ENCODE measurements around the gene PBX3. TPM values are rescaled to one million over a fixed set of nuclear protein-coding genes. Genes with fewer than 3 reads are reported as not detected.

PBX3 gene
- total RNA-seq, 4 donors from 2014 or later = 14.1 to 31.1 (median 21.6) TPM

DNA sequence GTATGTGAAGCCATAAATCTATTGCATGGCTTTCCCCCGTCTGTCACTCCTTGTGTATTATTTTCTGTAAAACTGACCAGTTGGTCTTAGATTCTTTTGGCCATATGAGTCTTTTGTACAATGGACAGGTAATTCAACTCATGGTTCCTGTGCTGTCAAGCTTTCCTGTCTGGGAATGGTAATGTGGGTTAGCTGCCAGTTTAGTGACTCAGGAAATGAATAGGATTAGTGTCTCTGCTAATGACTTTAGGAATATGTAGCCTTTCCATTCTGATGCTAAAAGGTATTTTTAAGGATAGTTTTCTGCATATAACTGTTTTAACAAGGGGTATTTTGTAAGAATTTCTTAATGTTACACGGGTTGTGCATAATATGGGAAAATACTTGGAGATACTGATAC lies 182.7 kb downstream of the PBX3 start:
- WGBS, 2 donors = 77 to 83% methylated on average over 2 of the region's 2 CpGs
- TF ChIP-seq, protein P1, sequence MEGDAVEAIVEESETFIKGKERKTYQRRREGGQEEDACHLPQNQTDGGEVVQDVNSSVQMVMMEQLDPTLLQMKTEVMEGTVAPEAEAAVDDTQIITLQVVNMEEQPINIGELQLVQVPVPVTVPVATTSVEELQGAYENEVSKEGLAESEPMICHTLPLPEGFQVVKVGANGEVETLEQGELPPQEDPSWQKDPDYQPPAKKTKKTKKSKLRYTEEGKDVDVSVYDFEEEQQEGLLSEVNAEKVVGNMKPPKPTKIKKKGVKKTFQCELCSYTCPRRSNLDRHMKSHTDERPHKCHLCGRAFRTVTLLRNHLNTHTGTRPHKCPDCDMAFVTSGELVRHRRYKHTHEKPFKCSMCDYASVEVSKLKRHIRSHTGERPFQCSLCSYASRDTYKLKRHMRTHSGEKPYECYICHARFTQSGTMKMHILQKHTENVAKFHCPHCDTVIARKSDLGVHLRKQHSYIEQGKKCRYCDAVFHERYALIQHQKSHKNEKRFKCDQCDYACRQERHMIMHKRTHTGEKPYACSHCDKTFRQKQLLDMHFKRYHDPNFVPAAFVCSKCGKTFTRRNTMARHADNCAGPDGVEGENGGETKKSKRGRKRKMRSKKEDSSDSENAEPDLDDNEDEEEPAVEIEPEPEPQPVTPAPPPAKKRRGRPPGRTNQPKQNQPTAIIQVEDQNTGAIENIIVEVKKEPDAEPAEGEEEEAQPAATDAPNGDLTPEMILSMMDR (IDR thresholded peaks at IDR 0.05) = no peak
- TF ChIP-seq POLR2A (IDR thresholded peaks at IDR 0.05) = no peak
- H3K4me3 ChIP-seq (ENCODE audit: low read depth, poor library complexity, severe bottlenecking) = no peak overlapping the region
- no peak for DNase-seq (ENCODE audit: low spot score in 2 of 2)
- intact Hi-C loops (cut with DNase I; ENCODE audit: low total_unique reads) = no loop called here

GRCh38 chr9:125931211-125931610 lies 184.0 kb downstream of the PBX3 start:
- intact Hi-C loops (cut with DNase I; ENCODE audit: low total_unique reads) = no loop called here
- TF ChIP-seq POLR2A (IDR thresholded peaks at IDR 0.05) = no peak
- TF ChIP-seq, protein P1 (IDR thresholded peaks at IDR 0.05) = no peak
- WGBS, 2 donors = 89 to 93% methylated on average over 4 of the region's 4 CpGs
- no peak for DNase-seq (ENCODE audit: low spot score in 2 of 2)
- H3K4me3 ChIP-seq (ENCODE audit: low read depth, poor library complexity, severe bottlenecking) = no peak overlapping the region

DNA sequence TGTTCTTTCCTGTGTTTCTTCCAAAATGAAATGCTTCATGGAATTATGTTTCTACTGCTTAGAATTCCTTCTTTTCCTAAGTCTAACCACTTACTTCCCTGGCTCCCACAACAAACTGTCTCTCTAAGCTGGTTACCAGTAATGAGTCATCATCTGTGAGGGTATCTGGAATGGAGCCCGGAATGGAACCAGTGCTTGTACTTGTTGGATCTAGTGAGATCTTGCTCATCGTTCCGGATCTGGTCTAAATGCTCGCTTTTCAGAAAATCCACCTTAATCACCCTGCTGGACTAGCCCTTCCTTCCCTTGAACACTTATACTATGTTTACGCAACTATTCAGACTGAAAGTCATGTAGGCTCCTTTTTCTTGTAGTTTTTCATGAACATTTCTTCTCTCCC lies 184.8 kb downstream of the PBX3 start:
- intact Hi-C loops (cut with DNase I; ENCODE audit: low total_unique reads) = no loop called here
- DNase-seq (ENCODE audit: low spot score in 2 of 2) = peak in 1 of 2 donors; percentile 42
- WGBS, 2 donors = 31 to 41% methylated on average over 5 of the region's 5 CpGs
- no peak for TF ChIP-seq POLR2A (IDR thresholded peaks at IDR 0.05)
- TF ChIP-seq, protein P1 (IDR thresholded peaks at IDR 0.05) = no peak
- no peak overlapping the region for H3K4me3 ChIP-seq (ENCODE audit: low read depth, poor library complexity, severe bottlenecking)

GRCh38 chr9:125932746-125933455 lies 185.7 kb downstream of the PBX3 start:
- no peak overlapping the region for H3K4me3 ChIP-seq (ENCODE audit: low read depth, poor library complexity, severe bottlenecking)
- WGBS, 2 donors = 63 to 67% methylated on average over 5 of the region's 5 CpGs
- no peak for DNase-seq (ENCODE audit: low spot score in 2 of 2)
- TF ChIP-seq, protein P1 (IDR thresholded peaks at IDR 0.05) = no peak
- TF ChIP-seq POLR2A (IDR thresholded peaks at IDR 0.05) = no peak
- intact Hi-C loops (cut with DNase I; ENCODE audit: low total_unique reads) = no loop called here

- H3K4me3 ChIP-seq (ENCODE audit: low read depth, poor library complexity, severe bottlenecking) = no peak overlapping the region
- no peak for DNase-seq (ENCODE audit: low spot score in 2 of 2)
- WGBS, 2 donors = 81 to 83% methylated on average over 3 of the region's 3 CpGs
- TF ChIP-seq POLR2A (IDR thresholded peaks at IDR 0.05) = no peak
- TF ChIP-seq, protein P1 (IDR thresholded peaks at IDR 0.05) = no peak
- intact Hi-C loops (cut with DNase I; ENCODE audit: low total_unique reads) = no loop called here
Observed at GRCh38 chr9:125942125-125942524, 195.0 kb downstream of the PBX3 start.

DNA sequence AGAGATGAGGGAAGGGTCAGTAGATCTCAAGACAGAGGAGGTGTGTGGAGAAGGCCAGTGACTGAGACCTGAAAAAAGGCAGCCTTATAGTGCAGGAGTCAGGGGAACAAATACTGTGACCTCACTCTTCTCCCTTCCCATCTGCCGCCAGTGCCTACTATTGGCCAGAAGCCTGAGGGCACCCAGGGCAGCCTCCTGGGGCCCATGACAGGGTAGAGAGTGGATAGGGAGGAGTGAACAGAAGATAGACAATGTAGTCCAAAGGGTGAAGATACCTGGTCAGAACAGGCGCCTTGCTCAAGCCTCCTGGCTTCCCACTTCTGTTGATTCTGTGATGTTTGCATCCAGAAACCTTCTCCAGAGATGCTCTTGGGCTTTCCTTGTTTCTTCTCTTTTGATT lies 196.7 kb downstream of the PBX3 start:
- DNase-seq (ENCODE audit: low spot score in 2 of 2) = no peak
- no peak overlapping the region for H3K4me3 ChIP-seq (ENCODE audit: low read depth, poor library complexity, severe bottlenecking)
- intact Hi-C loops (cut with DNase I; ENCODE audit: low total_unique reads) = no loop called here
- 93 to 96% methylated on average over 2 of the region's 2 CpGs for WGBS, 2 donors
- TF ChIP-seq POLR2A (IDR thresholded peaks at IDR 0.05) = no peak
- TF ChIP-seq, protein P1 (IDR thresholded peaks at IDR 0.05) = no peak

Measured in lower leg skin (tissue), 4 donors.